GM18507 (cell line): ENCODE data around the gene BACE1.

ENCODE experiments used
- DNase-seq: peaks from one replicate; pipeline ENCODE4 v3.0.0; 2011; ENCODE audit warnings: low read depth; ENCODE audit not compliant: insufficient read length; ENCODE audit errors: extremely low spot score
- FAIRE-seq: peaks from 2 replicates; lab custom pipeline; 2011; peaks lifted over from hg19 to GRCh38; lab: Jason Lieb, UNC

Gene BACE1

DNA sequence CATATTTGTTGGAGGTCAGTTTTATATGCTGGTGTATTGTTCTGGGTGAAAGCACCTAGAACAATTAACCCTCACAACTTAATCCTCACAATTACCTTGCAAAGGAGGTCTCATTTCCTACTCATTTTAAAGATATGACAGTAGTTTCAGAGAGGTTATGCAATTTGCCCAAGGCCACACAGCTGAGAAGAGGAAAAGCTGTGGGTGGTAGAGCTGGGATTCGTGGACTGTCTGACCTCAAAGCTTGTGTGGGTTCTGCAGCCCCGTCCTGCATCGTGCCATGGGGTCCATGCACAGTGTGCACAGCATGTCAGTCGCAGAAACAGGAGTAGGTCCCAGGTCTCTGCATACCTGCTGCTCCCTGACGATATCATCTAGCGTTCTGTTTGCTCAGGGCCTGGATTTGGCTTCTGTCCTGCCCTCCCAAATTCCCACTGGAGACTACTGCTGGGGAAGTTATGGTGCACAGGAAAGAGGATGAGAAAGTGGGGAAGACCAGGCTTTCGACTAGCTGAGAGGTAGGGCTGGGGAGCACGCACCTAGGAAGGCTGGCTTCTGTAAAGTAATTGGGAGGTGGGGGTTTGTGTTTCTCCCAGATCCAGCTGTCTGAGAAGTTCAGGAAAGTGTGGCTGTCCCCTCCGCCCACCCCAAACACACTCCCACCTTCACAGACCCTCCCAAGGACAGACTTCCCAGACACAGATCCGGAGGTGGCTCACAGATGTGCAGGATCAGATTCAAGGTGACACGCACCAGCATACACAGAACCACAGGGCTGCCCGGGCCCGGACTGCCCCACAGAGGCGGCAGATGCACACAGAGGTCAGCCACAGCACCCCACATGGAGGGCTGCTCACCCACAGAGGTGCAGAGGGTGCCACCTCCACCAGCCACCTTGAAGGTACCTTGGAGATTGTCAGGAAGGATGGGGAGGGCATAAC lies 2.0 kb downstream of the BACE1 start:
- no peak for FAIRE-seq
- DNase-seq = no peak

DNA sequence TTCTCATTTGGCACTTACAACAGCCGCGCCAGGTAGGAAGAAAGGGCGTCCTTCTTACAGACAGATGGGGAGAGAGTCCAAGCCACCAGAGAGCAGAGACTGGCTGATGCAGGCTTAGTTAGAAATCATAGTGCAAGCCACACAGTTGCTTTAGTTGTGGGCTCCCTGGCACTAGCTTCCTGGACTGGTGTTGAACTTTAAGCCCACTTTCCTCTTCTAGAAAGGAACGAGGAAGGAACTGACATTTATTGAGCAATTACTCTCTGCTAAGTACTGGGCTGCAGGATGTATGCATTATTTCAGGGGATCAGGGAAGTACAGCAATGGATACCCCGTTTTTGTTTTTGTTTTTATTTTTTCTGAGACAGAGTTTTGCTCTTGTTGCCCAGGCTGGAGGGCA lies 3.0 kb downstream of the BACE1 start:
- FAIRE-seq (no peak), DNase-seq (no peak)

DNA sequence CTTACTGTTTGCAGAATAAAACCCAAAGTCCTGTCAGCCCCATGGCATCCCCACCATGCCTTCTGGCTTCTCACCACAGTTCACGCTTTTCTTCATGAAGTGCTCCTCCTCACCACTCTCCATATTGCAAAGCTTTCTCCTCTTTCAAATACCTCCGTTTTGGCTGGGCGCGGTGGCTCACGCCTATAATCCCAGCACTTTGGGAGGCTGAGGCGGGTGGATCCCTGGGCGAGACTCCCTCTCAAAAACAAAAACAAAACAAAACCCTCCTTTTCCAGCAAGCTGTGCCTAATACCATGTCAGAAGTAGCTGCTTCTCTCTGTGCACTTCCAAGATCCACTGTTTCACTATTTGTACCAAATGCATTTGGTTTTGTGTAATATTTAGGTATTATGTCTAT lies 6.7 kb downstream of the BACE1 start:
- FAIRE-seq (no peak), DNase-seq (no peak)

DNA sequence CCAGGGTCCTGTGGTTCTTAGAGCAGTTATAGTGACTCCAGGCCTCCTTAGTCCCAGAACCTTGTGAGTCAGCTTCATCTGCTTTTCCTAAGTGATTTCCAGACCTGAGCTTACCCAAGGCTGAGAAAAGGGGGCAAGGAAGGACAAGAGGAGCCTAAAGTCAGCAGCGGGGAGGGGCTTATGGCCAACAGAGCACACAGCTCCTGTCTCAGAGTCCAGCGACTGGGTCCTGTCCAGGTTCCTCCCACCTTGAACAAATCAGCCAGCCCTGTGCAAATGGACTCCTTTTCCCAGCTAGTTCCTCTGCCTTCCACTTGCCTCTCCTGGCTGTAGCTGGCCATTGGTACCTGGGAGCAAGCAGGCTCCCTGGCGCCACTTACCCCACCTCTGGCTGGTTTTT lies 10.9 kb downstream of the BACE1 start:
- no peak for FAIRE-seq
- no peak for DNase-seq

DNA sequence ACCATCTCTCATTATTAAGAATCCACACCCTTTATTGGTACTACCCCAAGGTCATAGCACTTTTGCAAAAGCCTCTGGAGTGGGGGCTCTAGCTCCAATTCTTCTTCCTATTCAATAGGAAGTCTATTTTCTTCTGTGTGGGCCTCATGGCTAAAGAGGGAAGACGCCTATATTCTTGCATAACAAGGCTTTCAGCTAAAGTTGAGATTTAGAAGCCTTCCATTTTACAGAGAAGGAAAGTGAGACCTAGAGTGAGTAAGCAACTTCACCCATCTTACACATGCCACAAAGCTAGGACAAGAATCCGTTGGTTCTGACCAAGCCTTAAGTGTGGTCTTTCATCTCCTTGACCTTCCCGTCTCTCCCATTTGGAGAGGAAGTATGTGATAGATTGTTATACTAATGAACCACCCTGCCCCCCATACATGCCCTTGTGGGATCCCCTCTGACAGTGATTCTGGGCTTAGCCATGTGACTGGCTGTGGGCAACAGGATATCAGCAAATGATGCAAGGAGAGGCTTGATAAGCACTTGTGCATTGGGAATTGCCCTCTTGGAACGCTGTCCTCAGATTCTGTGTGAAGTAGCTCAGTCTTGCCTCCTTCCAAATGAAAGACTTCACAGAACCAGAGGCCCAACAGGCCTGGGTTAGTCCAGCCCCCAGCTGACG lies 12.3 kb downstream of the BACE1 start:
- FAIRE-seq (no peak), DNase-seq (no peak)

DNA sequence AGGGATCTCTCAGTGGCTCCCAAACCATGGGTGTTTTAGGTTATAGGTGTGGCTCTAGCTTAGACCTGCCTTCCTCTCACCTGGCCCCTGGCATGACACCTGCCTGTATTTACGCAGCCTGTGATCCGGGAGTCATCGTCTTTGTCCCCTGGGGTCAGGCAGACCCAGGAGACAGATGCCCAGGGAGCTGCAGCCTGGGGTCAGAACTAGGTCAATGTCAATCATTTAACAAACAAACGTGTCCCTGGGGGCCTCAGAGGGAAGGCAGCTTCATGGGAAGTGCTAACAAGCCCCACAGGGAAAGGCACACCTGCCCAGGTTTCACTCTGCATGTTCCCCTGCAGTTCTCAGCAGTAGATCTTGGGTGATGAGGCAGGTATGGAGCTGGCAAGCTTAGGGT lies 13.0 kb downstream of the BACE1 start:
- no peak for FAIRE-seq
- DNase-seq = no peak

DNA sequence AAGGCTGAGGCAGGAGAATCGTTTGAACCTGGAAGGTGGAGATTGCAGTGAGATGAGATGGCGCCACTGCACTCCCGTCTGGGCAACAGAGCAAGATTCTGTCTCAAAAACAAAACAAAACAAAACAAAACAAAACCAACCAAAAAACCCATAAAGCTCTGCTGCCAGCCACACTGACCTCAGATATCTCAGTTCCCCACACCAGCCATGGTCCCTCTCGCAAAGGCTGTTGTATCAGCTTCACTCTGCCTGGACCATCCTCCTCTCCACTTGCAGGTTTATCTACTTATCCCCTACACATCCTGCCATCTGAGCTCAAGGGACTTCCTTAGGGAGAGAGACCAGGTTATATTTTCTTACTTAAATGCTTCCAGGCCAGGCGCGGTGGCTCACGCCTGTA lies 13.8 kb downstream of the BACE1 start:
- DNase-seq = no peak
- FAIRE-seq = no peak

DNA sequence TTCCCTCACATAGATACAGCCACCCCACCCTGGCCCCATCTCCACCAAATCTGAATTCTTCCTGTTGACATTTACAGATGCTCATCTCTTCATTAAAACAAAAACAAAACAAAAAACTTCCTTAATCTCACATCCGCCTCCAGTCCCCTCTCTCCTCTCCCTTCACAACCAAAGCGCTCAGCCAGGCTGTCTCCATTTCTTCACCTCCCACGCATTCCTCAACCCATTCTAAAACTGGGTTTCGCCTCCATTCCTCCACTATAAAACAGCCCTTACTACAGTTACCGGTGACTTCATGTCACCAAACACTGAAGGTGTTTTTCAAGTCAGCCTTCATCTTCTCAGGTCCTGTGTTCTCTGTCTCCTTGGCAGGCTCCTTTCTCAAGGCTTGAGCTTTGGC lies 15.3 kb downstream of the BACE1 start:
- DNase-seq = no peak
- FAIRE-seq = no peak

DNA sequence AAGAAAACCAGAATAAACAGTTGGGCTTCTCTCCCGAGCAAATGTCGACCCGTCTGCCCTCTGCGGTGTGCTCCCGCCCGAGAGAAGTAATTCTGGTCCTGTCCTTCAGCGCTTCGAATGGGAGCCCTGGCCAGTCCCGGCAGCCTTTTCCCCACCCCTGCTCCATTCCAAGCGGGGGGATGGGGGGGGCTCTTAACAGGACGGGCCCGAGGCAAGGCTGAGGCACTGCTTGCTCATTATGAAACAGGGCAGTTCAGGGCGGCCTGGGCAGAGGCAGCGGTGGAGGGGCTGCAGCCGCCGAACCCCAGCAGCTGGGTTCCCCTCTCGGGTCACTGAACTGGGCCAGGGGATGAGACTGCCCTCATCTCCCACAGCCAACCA lies 15.8 kb downstream of the BACE1 start:
- FAIRE-seq (no peak), DNase-seq (no peak)

DNA sequence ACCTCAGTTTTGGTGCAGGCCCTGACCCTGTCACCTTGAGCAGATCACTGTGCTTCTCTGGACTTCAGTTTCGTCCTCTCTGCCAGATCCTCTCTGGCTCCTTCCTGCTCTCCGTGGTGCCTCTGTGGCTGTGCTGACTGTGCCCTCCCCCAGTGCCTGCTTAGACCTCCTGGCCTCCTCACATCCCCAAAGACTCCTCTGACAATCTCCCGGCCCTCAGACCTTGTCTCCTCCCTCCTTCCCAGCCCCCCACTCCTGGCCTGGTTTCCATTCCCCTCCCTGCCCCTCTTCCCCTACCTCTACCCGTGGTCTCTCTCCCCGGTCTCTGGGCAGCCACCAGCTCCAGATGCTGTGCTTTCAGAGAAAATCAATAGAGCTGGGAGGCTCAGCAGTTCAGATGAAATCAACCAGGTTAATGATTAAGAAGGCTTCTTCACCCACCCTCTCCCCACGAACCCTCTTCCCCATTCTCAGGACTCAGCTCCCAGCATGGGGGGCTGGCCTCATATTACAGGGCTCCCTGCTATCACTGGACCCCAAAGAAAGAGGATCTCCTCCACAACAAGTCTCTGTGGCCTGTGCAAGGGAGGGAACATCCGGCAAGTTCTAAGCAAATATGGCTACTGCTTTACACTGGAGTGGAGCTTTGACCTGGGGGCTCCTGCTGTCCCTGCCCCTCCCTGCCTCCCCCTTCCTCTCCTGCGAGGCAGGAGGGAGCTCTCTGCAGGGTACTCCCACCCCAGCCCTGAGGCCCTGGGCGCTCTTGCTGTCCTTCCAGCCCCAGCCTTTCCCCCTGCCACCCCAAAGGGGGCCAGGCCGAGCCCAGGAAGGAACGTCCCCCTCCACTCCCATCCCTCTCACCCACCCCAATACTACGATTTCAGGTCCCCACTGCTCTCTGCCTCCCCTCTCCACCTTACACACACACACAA lies 16.4 kb downstream of the BACE1 start:
- FAIRE-seq (peak; percentile 33), DNase-seq (no peak)

DNA sequence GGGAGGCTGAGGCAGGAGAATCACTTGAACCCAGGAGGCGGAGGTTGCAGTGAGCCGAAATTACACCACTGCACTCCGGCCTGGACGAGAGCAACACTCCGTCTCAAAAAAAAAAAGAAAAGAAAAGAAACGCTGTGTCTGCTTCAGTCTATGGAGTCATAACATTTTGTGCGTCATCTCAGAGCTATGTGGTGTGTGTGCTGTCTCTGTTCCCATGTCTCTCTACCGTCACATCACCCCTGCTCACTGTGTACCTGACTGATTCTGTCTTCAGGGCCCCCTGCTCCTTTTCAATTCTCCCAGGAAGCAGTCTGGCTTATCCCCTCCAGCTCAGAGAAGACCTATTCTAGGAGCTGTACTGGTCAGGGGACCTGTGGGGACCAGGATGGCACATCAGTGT lies 17.9 kb downstream of the BACE1 start:
- DNase-seq (no peak), FAIRE-seq (no peak)

DNA sequence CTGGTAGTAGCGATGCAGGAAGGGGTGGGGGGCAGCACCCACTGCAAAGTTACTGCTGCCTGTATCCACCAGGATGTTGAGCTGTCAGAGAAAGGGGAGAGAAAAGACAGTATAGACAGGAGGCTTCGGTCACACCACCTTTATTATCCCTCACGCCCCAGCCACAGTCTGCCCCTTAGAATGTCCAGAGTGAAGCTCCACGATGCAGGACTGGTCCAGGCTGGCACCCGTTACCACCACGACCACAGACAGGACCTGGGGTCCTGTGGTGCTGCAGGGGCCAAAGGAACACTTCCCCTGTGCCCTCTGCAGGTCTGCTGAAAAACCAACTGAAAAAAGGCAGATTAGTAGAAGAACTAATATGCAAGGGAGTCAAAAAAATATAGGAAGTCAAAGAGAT lies 19.2 kb downstream of the BACE1 start:
- FAIRE-seq = no peak

DNA sequence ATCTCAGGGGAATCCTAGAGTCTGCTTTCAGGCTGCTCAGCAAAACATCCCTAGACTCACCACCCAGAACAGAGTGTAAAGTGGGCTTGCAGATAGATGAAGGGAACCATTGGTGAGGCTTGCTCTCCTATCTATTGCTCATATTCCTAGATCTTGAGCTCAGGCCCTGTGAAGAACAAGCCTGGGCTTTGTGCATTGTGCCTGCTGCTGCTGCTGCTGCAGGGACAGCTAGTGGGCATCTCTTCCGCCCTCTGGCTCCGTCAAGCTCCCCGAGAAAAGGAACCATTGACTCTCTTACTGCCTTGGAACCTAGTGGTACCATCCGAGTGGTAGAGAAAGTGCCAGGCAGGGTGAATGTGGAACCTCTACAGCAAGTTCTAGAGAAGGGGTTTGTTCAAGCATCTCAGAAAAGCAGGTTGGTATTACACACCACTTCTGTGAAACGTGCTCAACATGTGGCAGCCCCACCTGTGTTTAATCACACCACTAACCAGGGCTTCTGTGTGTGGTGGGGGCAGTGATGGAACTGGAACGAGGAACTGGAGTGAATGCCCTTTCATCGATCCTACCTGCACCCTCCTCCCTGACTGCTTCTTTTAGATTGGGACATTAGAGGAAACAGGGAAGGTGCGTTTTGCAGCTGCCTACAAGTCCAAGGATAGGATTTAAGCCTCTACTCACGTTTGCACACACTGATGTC lies 20.5 kb downstream of the BACE1 start:
- no peak for FAIRE-seq

More for the DNA sequence above, 19.2 kb downstream of the BACE1 start:
- DNase-seq = no peak

DNA sequence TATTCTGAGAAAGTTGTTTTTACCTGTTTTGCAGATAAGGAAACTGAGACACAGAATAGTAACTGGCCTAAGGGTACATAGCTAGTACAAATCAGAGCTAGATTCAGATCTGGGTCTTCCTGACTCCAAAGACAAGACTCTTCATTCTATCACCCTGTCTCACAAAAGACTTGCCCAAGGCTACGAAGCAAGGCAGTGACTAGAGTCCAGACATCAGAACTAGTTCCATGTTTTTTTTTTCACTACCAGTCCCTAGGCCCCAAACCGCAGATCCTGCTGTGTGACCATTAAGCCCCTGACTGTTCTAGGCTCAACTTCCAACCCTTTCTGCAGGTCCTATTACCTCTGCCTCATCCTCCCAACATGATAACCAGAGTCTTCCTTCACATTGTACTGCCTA lies 23.4 kb downstream of the BACE1 start:
- no peak for FAIRE-seq
- DNase-seq = no peak

More for the DNA sequence above, 20.5 kb downstream of the BACE1 start:
- no peak for DNase-seq

DNA sequence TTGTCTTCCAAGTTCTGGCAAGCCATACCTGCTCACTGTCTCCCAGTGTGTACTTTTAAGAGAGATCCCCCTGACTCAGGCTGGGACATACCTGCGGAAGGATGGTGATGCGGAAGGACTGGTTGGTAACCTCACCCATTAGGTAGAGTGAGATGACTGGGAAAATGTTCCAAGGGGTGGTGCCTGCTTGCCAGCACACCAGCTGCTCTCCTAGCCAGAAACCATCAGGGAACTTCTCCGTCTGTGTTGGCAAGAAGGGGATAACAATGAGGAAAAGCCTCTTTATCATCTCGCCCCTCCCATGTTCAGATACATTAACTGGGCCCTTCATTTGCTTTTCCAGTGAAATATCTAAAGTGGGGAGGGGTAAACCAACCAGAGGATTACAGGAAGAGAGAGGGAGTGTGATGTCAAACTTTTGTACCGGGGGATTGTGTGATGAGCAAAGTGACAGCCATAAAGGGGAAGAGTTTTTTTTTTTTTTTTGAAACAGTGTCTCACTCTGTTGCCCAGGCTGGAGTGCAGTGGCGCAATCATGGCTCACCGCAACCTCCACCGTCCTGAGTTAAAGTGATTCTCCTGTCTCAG lies 25.2 kb downstream of the BACE1 start, which contains the start of gene BACE1-AS:
Gene BACE1-AS, plus strand, starts transcription at position 538 of the 588 bp plus-strand sequence.
- DNase-seq (no peak), FAIRE-seq (no peak)

DNA sequence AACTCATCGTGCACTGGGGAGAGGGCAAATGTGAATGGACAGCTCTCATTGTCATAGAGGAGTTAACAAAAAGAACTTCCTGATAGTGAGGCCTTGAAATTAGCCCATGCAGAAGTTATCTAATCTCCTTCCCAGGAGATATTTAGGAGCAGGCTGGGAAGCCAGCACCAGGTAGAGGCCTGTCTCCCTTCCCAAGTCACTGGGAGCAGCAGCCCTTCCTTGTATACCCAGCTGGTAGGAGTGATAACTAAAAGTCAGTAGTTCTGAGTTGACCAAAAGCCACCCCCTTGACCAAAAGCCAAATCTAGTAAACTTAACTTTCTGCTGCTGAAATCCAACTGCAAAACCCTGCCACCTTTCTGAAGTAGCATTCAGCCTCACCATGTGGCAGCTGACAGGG lies 26.3 kb downstream of the BACE1 start:
- no peak for DNase-seq
- FAIRE-seq = no peak

DNA sequence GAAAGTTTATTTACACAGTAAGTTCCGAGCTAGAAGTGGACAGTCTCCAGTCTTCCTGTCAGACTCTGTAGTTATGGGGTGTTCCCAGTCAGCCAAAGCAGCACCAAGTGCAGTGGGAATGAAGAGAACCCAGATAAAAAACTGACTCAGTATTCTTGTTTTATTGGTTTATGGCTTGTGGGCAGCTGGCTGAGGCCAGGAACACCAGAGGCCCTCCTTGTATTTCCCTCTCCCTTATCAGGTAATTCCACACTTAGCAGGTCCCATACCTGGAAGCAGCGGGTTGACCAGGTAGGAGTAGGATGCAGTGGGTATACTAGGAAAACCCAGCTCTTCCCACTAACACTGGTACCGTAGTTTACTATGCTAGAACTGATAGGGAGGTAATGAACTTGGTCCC lies 28.4 kb downstream of the BACE1 start:
- FAIRE-seq = no peak
- DNase-seq = no peak

DNA sequence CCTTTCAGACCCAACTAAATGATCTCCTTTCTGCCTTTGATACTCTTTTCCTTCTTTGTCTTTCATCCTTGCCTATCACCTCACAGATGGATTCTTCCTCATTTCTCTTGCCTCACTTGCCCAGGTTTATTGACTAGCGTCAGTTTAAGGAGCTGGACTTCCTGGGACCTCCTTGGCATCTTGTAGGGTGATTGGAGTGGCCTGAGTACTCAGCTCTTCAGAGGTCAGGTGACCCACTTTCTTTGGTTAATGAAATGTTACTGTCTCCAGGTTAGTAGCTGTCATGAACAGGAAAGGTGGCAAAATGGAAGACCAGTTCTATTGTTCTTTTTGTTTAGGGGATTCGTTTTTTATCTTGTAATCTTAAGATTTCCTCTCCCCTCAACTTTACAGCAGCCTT lies 29.5 kb downstream of the BACE1 start:
- DNase-seq (no peak), FAIRE-seq (no peak)

DNA sequence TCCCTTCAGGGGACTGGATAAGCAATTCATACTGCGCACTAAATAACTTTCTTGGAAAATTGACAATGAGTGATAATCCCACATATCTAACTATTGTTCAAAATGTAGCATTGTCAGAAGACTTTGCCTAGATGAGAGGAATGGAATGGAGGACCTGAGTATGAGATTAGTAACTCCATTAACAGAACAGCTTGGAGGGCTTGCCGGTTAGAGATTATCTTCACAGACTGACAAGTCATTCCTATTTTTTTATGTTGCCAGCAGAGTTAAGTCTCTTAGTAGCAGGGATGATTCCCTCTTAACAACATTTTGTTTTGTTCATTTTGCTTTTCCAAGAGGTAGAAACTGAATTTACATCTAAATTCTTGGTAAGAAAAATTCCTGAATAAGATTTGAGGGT lies 32.0 kb downstream of the BACE1 start:
- FAIRE-seq (no peak), DNase-seq (no peak)
